Dendritic cell treated with granulocyte-macrophage colony-stimulating factor and Interleukin-4, amounts not matched to agents 40 ng/mL and 50 ng/mL, for 4 days (primary cell): ENCODE results near the gene C19orf73.
"Not testable (repeated sequence)": the region's sequence is repeated elsewhere in the genome, so short reads cannot be mapped to it uniquely, and the experiment has no call there.

Experiments used
- H3K27ac Mint-ChIP-seq: one replicate; pipeline ENCODE4 v1.8.0; 2022; ENCODE audit warnings: mild to moderate bottlenecking, mixed read lengths
- H3K27me3 Mint-ChIP-seq: one replicate; pipeline ENCODE4 v1.8.0; 2022; ENCODE audit warnings: mild to moderate bottlenecking, mixed read lengths
- H3K36me3 Mint-ChIP-seq: one replicate; pipeline ENCODE4 v1.8.0; 2022; ENCODE audit warnings: low read depth, mixed read lengths
- H3K4me1 Mint-ChIP-seq: one replicate; pipeline ENCODE4 v1.8.0; 2022; ENCODE audit warnings: low read depth, mixed read lengths
- H3K4me3 Mint-ChIP-seq: one replicate; pipeline ENCODE4 v1.8.0; 2022; ENCODE audit warnings: mild to moderate bottlenecking, moderate library complexity, mixed read lengths
- H3K9me3 Mint-ChIP-seq: one replicate; pipeline ENCODE4 v1.8.0; 2022; ENCODE audit warnings: mixed read lengths
- intact Hi-C: fragments of 100-400 bp; cut with micrococcal nuclease; formaldehyde crosslinking; loops from one replicate; pipeline ENCODE4 v1.15.0; 2022

The C19orf73 gene

GRCh38 chr19:49140951-49141350 is 22.0 kb upstream of the C19orf73 start:
- H3K4me3 Mint-ChIP-seq, result no peak overlapping the region
- intact Hi-C loops, result no loop called here
- H3K9me3 Mint-ChIP-seq, result peaks cover 4% of the 10 kb centered on the region
- H3K36me3 Mint-ChIP-seq, result peaks cover 3% of the 10 kb centered on the region
- H3K27ac Mint-ChIP-seq, result no peak overlapping the region
- H3K4me1 Mint-ChIP-seq, result peaks cover 32% of the 10 kb centered on the region
- H3K27me3 Mint-ChIP-seq, result peaks cover 40% of the 10 kb centered on the region

DNA sequence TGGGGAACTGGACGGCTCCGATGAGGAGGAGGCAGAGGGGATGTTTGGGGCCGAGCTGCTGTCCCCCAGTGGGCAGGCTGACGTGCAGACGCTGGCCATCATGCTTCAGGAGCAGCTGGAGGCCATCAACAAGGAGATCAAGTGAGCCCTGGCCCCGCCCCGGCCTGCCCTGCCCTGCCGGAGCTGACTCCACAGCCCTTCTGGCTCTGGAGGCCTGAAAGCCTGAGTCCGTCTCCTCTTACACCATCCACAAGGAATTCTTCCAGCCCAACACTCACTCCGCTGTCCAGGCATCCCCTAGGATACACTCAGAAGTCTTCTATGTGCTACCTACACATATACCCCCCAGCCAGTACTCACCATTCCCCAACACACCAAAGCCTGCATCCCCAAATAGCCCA is 17.8 kb upstream of the C19orf73 start:
- Mint-ChIP-seq H3K27me3 (peaks cover 47% of the 10 kb centered on the region), H3K36me3 (peaks cover 7% of the 10 kb centered on the region), H3K9me3 (peaks cover 9% of the 10 kb centered on the region), H3K4me1 (peaks cover 44% of the 10 kb centered on the region), H3K27ac (no peak overlapping the region), H3K4me3 (no peak overlapping the region)
- intact Hi-C loops, result no loop called here

- Mint-ChIP-seq H3K27me3 (peaks cover 47% of the 10 kb centered on the region), H3K36me3 (peaks cover 7% of the 10 kb centered on the region), H3K4me1 (peaks cover 44% of the 10 kb centered on the region), H3K4me3 (peak overlapping the region; percentile 35), H3K27ac (peak overlapping the region; percentile 60), H3K9me3 (peaks cover 9% of the 10 kb centered on the region)
- intact Hi-C loops, result no loop called here
These were observed 16.7 kb upstream of the C19orf73 start for GRCh38 chr19:49135686-49136085.

- peaks cover 53% of the 10 kb centered on the region for H3K27me3 Mint-ChIP-seq
- intact Hi-C loops, result no loop called here
- peaks cover 9% of the 10 kb centered on the region for H3K9me3 Mint-ChIP-seq
- peaks cover 52% of the 10 kb centered on the region for H3K4me1 Mint-ChIP-seq
- H3K27ac Mint-ChIP-seq, result peak overlapping the region; percentile 62
- peaks cover 7% of the 10 kb centered on the region for H3K36me3 Mint-ChIP-seq
- H3K4me3 Mint-ChIP-seq, result peak overlapping the region; percentile 78
These were observed 14.9 kb upstream of the C19orf73 start for GRCh38 chr19:49133621-49134454.

- Mint-ChIP-seq H3K4me3 (peak overlapping the region; percentile 78), H3K9me3 (peaks cover 9% of the 10 kb centered on the region), H3K27me3 (peaks cover 55% of the 10 kb centered on the region), H3K27ac (peak overlapping the region; percentile 62), H3K4me1 (peaks cover 60% of the 10 kb centered on the region), H3K36me3 (peaks cover 7% of the 10 kb centered on the region)
- intact Hi-C loops, result no loop called here
These were observed 14.1 kb upstream of the C19orf73 start for GRCh38 chr19:49132974-49133609.

GRCh38 chr19:49130325-49130724 is 11.4 kb upstream of the C19orf73 start:
- H3K9me3 Mint-ChIP-seq, result no peaks in the 10 kb centered on the region
- no peaks in the 10 kb centered on the region for H3K36me3 Mint-ChIP-seq
- intact Hi-C loops, result no loop called here
- H3K27me3 Mint-ChIP-seq, result peaks cover 51% of the 10 kb centered on the region
- H3K4me3 Mint-ChIP-seq, result no peak overlapping the region
- peaks cover 47% of the 10 kb centered on the region for H3K4me1 Mint-ChIP-seq
- no peak overlapping the region for H3K27ac Mint-ChIP-seq

DNA sequence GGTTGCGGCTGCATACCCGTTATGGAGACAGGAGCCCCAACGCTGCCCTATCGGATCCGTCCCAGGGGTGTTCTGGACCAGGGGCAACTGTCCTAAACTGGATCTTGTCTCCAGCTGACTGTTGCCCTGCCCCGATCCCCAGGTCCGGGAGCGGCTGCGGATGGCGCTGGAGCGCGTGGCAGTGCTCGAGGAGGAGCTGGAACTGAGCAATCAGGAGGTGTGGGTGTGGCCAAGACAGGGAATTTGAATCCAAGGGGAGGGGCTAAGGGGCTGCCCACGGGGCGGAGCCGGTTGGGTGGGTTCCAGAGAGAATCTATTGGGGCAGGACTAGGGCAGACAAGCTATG is 10.3 kb upstream of the C19orf73 start:
- Mint-ChIP-seq H3K27me3 (peaks cover 42% of the 10 kb centered on the region), H3K9me3 (no peaks in the 10 kb centered on the region), H3K4me3 (no peak overlapping the region), H3K27ac (no peak overlapping the region), H3K36me3 (no peaks in the 10 kb centered on the region), H3K4me1 (peaks cover 38% of the 10 kb centered on the region)
- intact Hi-C loops, result no loop called here

DNA sequence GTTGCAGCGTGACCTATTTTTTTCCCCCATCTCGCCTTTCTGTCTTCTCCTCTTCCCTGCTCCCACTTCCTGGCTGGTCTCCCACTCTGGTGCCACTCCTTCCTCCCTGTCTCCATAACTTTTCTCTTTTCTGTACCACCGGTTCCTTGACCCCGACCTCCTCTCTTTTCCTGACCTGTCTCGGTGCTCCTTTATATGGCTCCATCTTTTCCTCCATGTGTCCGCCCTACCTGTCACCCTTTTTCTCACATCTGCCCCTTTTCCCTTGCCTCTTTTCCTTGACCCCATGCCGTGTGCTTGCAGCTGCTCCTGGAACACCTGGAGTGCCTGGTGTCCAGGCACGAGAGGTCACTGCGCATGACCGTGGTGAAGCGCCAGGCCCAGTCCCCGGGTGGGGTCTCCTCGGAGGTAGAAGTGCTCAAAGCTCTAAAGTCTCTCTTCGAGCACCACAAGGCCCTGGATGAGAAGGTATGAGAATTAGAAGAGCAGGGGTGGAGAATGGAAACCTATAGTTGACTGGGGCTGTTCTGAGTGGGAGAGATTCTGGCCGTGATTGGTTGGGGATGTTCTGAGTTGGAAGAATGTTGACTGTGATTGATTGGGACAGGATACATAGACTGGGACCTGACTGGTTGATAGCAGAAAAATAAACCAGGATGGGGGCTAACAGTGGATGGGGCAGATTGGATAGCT is 9.7 kb upstream of the C19orf73 start:
- intact Hi-C loops, result loop anchor here (1.0 kb wide), 1 partner anchor 9 kb away; the partner anchor contains the start of genes C19orf73 and PPFIA3
- H3K9me3 Mint-ChIP-seq, result no peaks in the 10 kb centered on the region
- peak overlapping the region; percentile 90 for H3K27ac Mint-ChIP-seq
- H3K4me1 Mint-ChIP-seq, result peaks cover 33% of the 10 kb centered on the region
- no peaks in the 10 kb centered on the region for H3K36me3 Mint-ChIP-seq
- H3K27me3 Mint-ChIP-seq, result peaks cover 38% of the 10 kb centered on the region
- peak overlapping the region; percentile 88 for H3K4me3 Mint-ChIP-seq

- H3K9me3 Mint-ChIP-seq, result no peaks in the 10 kb centered on the region
- peaks cover 39% of the 10 kb centered on the region for H3K27me3 Mint-ChIP-seq
- intact Hi-C loops, result loop anchor here (1.0 kb wide), 1 partner anchor 9 kb away; the partner anchor contains the start of genes C19orf73 and PPFIA3
- H3K36me3 Mint-ChIP-seq, result no peaks in the 10 kb centered on the region
- H3K27ac Mint-ChIP-seq, result peak overlapping the region; percentile 90
- H3K4me3 Mint-ChIP-seq, result peak overlapping the region; percentile 88
- peaks cover 25% of the 10 kb centered on the region for H3K4me1 Mint-ChIP-seq
These were observed 9.0 kb upstream of the C19orf73 start for GRCh38 chr19:49127674-49128544.

- intact Hi-C loops, H3K9me3 Mint-ChIP-seq, H3K27ac Mint-ChIP-seq, H3K4me3 Mint-ChIP-seq, H3K36me3 Mint-ChIP-seq: not testable (repeated sequence)
- Mint-ChIP-seq H3K4me1 (peaks cover 22% of the 10 kb centered on the region), H3K27me3 (peaks cover 40% of the 10 kb centered on the region)
These were observed 8.3 kb upstream of the C19orf73 start for GRCh38 chr19:49127225-49127624.

GRCh38 chr19:49126575-49126974 is 7.6 kb upstream of the C19orf73 start:
- no peaks in the 10 kb centered on the region for H3K9me3 Mint-ChIP-seq
- no peak overlapping the region for H3K27ac Mint-ChIP-seq
- H3K4me3 Mint-ChIP-seq, result no peak overlapping the region
- intact Hi-C loops, result no loop called here
- H3K36me3 Mint-ChIP-seq, result no peaks in the 10 kb centered on the region
- H3K4me1 Mint-ChIP-seq, result peaks cover 22% of the 10 kb centered on the region
- peaks cover 45% of the 10 kb centered on the region for H3K27me3 Mint-ChIP-seq

- intact Hi-C loops, result no loop called here
- Mint-ChIP-seq H3K27me3 (peaks cover 54% of the 10 kb centered on the region), H3K36me3 (no peaks in the 10 kb centered on the region), H3K9me3 (no peaks in the 10 kb centered on the region), H3K4me3 (no peak overlapping the region), H3K27ac (no peak overlapping the region), H3K4me1 (peaks cover 31% of the 10 kb centered on the region)
These were observed 6.2 kb upstream of the C19orf73 start for GRCh38 chr19:49125025-49125731.

DNA sequence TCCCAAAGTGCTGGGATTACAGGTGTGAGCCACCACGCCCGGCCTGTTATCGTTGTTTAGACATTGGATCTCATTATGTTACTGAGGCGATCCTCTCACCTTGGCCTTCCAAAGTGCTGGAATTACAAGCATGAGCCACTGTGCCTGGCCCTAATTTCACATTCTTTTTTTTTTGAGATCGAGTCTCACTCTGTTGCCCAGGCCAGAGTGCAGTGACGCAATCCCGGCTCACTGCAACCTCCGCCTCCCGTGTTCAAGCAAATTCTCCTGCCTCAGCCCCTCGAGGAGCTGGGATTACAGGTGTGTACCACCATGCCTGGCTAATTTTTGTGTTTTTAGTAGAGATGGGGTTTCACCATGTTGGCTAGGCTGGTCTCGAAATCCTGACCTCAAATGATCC is 4.3 kb upstream of the C19orf73 start:
- H3K9me3 Mint-ChIP-seq, H3K27ac Mint-ChIP-seq, H3K36me3 Mint-ChIP-seq, H3K4me3 Mint-ChIP-seq, intact Hi-C loops: not testable (repeated sequence)
- Mint-ChIP-seq H3K4me1 (peaks cover 28% of the 10 kb centered on the region), H3K27me3 (peaks cover 50% of the 10 kb centered on the region)
